HL-60/S4 (cell line): ENCODE measurements around the gene CDH8.
"Not testable (repeated sequence)": the region's sequence is repeated elsewhere in the genome, so short reads cannot be mapped to it uniquely, and the experiment has no call there.

Source experiments
- in situ Hi-C: fragments of 300-500 bp; cut with MboI; formaldehyde crosslinking; loops from 2 replicates; pipeline ENCODE4 v1.14.3; 2022; ENCODE audit warnings: low sequenced_read_pairs

Gene CDH8

GRCh38 chr16:61871837-61872777 lies 164.1 kb downstream of the CDH8 start:
- in situ Hi-C loops: no loop called here

- in situ Hi-C loops: no loop called here
These were observed 173.8 kb downstream of the CDH8 start for GRCh38 chr16:61862221-61863155.

GRCh38 chr16:61858988-61859387 lies 177.2 kb downstream of the CDH8 start:
- in situ Hi-C loops: no loop called here

GRCh38 chr16:61842666-61843065 lies 193.6 kb downstream of the CDH8 start:
- in situ Hi-C loops: no loop called here

DNA sequence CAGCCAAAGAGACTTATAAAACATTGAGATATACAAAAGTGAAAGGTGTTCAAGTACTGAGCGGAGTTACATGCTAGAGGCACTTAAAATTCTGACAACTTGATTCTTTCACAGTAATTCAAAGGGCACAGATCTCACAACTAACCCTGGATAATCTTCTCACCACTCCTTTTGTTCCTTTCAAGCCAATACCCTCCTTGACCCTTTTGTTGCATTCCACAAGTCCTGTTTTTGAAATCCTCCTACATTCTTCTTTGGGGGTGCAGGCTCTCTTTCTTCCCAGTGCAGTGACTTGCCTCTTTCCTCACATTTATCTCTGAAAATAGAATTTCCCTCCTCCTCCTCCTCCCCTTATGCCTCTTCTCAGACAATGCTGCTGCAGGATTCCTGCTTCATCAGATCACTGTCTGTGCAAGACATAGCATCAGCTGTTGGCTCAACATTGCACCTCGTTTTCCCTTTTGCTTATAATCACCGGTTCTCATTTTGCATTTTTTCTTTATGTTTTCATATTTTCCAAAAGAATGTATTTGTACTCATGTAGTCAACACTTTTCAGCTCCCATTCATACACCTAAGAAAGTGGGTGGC lies 199.3 kb downstream of the CDH8 start:
- in situ Hi-C loops: no loop called here

GRCh38 chr16:61834082-61834481 lies 202.2 kb downstream of the CDH8 start:
- in situ Hi-C loops: no loop called here

- in situ Hi-C loops: no loop called here
These were observed 204.8 kb downstream of the CDH8 start for GRCh38 chr16:61831351-61831917.

GRCh38 chr16:61829631-61830030 lies 206.6 kb downstream of the CDH8 start:
- in situ Hi-C loops: no loop called here

GRCh38 chr16:61823326-61823725 lies 212.9 kb downstream of the CDH8 start:
- in situ Hi-C loops: no loop called here

GRCh38 chr16:61820820-61821219 lies 215.4 kb downstream of the CDH8 start:
- in situ Hi-C loops: no loop called here

DNA sequence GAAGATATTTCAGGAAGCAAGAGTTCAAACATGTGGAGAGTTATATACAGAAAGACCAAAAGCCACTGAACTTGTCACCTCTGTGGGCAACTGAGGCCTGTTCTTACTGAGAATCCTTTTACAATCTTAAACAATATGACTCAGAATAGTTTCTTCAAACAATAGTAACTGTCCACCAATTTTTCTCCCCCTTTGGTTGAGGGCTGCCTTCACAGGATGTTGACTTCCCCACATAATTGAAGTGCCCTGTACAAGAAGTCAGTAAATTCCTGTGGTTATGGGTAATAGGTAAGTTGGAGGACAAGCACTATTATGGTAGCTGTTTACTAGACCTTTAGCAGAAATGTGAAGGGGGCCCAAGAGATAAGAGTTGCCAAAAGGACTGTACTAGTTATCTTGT lies 215.8 kb downstream of the CDH8 start:
- in situ Hi-C loops: no loop called here

DNA sequence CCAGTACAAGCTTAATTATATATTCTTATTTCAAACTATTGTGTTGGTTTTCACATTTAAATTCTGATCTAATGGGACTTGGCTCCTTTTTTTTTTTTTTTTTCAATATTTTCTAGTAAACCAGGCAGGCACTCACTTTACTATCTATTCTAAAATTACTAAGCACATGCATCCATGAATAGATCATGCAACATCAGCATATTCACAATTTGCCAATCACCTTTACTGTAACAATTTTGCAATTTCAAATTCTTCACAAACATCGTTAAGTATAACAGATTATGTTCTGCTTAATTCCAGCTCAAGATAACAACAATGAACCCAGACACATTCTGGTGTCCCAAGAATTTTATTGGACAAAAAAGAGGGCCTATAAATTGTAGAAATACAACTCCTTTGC lies 217.4 kb downstream of the CDH8 start:
- in situ Hi-C loops: no loop called here

- in situ Hi-C loops: no loop called here
These were observed 218.5 kb downstream of the CDH8 start for GRCh38 chr16:61817583-61818278.

DNA sequence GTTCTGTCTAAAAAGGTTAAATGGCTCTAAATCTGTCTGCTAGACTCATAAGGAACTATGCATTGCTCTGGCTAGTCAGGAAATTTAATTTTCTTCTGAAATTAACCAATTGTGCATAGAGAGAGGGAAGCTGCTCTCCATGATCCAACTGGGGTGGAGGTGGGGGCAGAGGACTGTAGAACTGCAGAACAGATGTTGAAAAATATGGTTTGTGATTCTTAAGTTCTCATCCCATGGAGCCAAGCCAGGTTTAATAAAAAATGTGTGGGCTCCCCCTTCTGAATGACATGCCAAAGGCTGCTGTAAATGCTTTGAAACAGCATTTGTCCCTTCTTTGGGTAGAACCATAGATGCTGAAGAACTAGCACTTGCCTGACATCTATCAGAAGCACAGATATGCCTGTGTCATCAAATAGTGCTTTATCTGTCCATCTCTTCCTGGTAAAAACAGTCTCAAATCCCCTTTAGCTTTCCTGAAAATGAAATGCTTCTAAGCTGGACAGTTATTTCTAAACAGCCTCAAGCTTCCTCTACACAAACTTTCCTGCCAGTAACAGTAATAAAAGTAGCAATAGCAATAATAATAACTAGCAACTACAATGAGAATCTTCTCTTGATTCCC lies 221.4 kb downstream of the CDH8 start:
- in situ Hi-C loops: no loop called here

- in situ Hi-C loops: no loop called here
These were observed 222.9 kb downstream of the CDH8 start for GRCh38 chr16:61813339-61813738.

GRCh38 chr16:61812251-61812650 lies 224.0 kb downstream of the CDH8 start:
- in situ Hi-C loops: no loop called here

DNA sequence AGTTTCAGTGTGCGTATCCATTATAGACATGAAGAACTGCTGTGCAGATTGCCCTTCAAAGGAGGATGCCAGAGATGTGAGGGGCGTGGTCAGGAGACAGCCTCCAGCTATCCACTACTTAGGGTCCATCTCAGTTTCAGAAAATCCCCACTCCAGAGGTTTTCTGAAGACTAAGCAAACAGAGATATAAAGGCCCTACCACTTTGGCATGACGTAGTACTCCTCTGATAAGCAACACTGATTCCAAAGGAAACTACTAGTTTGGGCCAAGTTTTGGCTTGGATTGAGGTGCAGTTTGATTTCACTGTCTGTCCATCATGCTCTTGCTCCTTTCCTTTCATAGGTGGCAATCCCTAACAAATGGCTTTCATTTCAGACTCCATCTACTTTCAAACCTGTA lies 228.7 kb downstream of the CDH8 start:
- in situ Hi-C loops: no loop called here

- in situ Hi-C loops: not testable (repeated sequence)
These were observed 235.0 kb downstream of the CDH8 start for GRCh38 chr16:61801217-61801616.

DNA sequence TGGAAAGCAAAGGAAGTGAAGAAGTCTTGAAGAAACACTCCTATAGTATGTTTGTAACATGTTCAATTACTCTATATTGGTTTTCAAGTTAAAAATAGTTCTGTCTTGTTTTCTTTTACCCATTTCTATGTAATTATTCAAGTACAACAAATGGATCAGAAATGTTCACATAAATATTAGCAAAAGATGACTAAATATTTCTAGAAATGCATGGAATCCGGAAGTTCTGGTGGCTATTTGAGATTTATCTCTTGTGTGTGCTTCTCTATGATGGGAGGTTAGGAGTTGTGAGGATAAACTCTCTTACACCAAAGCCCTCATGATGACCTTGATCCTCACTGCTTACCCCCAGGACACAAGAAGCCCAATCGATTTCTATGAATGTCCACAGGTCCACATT lies 237.5 kb downstream of the CDH8 start:
- in situ Hi-C loops: no loop called here

GRCh38 chr16:61797961-61798507 lies 238.2 kb downstream of the CDH8 start:
- in situ Hi-C loops: no loop called here
